GM21717 (cell line): ENCODE data around the gene ZNF280A.
"Not testable (repeated sequence)": the region's sequence is repeated elsewhere in the genome, so short reads cannot be mapped to it uniquely, and the experiment has no call there.

ENCODE experiments used
- ATAC-seq: cut with Tn5 transposase; IDR thresholded peaks from one replicate; pipeline ENCODE4 v1.9.1; 2021; ENCODE audit warnings: mild to moderate bottlenecking, moderate library complexity; ENCODE audit not compliant: unreplicated experiment

ZNF280A gene

GRCh38 chr22:22545084-22545483, 25.0 kb upstream of the ZNF280A start:
- ATAC-seq: no peak

GRCh38 chr22:22538226-22538989, 18.3 kb upstream of the ZNF280A start:
- no peak for ATAC-seq

GRCh38 chr22:22536916-22537315, 16.8 kb upstream of the ZNF280A start:
- no peak for ATAC-seq

- no peak for ATAC-seq
Observed at GRCh38 chr22:22536515-22536914, 16.4 kb upstream of the ZNF280A start.

GRCh38 chr22:22535662-22536061, 15.6 kb upstream of the ZNF280A start:
- ATAC-seq: no peak

GRCh38 chr22:22534604-22535415, 14.7 kb upstream of the ZNF280A start:
- no peak for ATAC-seq

- no peak for ATAC-seq
Observed at GRCh38 chr22:22533863-22534262, 13.8 kb upstream of the ZNF280A start.

- no peak for ATAC-seq
Observed at GRCh38 chr22:22533417-22533816, 13.3 kb upstream of the ZNF280A start.

- not testable (repeated sequence) for ATAC-seq
Observed at GRCh38 chr22:22532547-22533071, 12.5 kb upstream of the ZNF280A start.

- ATAC-seq: no peak
Observed at GRCh38 chr22:22531770-22532546, 11.9 kb upstream of the ZNF280A start.

GRCh38 chr22:22528780-22529179, 8.7 kb upstream of the ZNF280A start:
- ATAC-seq: no peak

GRCh38 chr22:22527312-22527711, 7.2 kb upstream of the ZNF280A start:
- no peak for ATAC-seq

GRCh38 chr22:22526125-22526912, 6.2 kb upstream of the ZNF280A start:
- no peak for ATAC-seq

- ATAC-seq: no peak
Observed at GRCh38 chr22:22523494-22523893, 3.4 kb upstream of the ZNF280A start.

GRCh38 chr22:22521631-22522030, 1.6 kb upstream of the ZNF280A start:
- ATAC-seq: no peak

GRCh38 chr22:22520667-22521602, 865 bp upstream of the ZNF280A start:
- no peak for ATAC-seq

- ATAC-seq: no peak
Observed at GRCh38 chr22:22519591-22519990, 479 bp downstream of the ZNF280A start.

- ATAC-seq: no peak
Observed at GRCh38 chr22:22516992-22517391, 3.1 kb downstream of the ZNF280A start.

- no peak for ATAC-seq
Observed at GRCh38 chr22:22515890-22516289, 4.2 kb downstream of the ZNF280A start.
